Glomerular endothelial cell (primary cell): ENCODE measurements around the gene HSPBP1. TPM values are rescaled to one million over a fixed set of nuclear protein-coding genes. Genes with fewer than 3 reads are reported as not detected.

Experiments
- DNase-seq: peaks from one replicate; pipeline ENCODE4 v3.0.0-alpha.2; 2011; ENCODE audit warnings: low read depth, low spot score; ENCODE audit errors: extremely low read depth
- total RNA-seq: library from RNA; depleted of rRNA; stranded (reverse); fragments of >200 nt; gene quantifications from 2 replicates; pipeline ENCODE4 v1.2.3, GENCODE V29; 2015

The HSPBP1 gene
- total RNA-seq, 1 donor from 2014 or later = 30.5 TPM

GRCh38 chr19:55305983-55306562, 26.2 kb upstream of the HSPBP1 start:
- no peak for DNase-seq

- DNase-seq = no peak
Measured at GRCh38 chr19:55305491-55305890, 25.6 kb upstream of the HSPBP1 start.

- DNase-seq = no peak
Measured at GRCh38 chr19:55304980-55305379, 25.1 kb upstream of the HSPBP1 start.

GRCh38 chr19:55304279-55304978, 24.5 kb upstream of the HSPBP1 start:
- DNase-seq = no peak

GRCh38 chr19:55303477-55303876, 23.6 kb upstream of the HSPBP1 start:
- DNase-seq = no peak

- DNase-seq = no peak
Measured at GRCh38 chr19:55302318-55302703, 22.4 kb upstream of the HSPBP1 start.

GRCh38 chr19:55301459-55302317, 21.8 kb upstream of the HSPBP1 start:
- DNase-seq = no peak

GRCh38 chr19:55300886-55301458, 21.1 kb upstream of the HSPBP1 start:
- no peak for DNase-seq

GRCh38 chr19:55299991-55300390, 20.1 kb upstream of the HSPBP1 start:
- DNase-seq = no peak

GRCh38 chr19:55297267-55297666, 17.4 kb upstream of the HSPBP1 start:
- no peak for DNase-seq

- DNase-seq = no peak
Measured at GRCh38 chr19:55289117-55289796, 9.3 kb upstream of the HSPBP1 start.

GRCh38 chr19:55287361-55288079, 7.6 kb upstream of the HSPBP1 start:
- no peak for DNase-seq

GRCh38 chr19:55285229-55285890, 5.5 kb upstream of the HSPBP1 start:
- DNase-seq = no peak

- no peak for DNase-seq
Measured at GRCh38 chr19:55284405-55285058, 4.6 kb upstream of the HSPBP1 start.

- no peak for DNase-seq
Measured at GRCh38 chr19:55283548-55284377, 3.9 kb upstream of the HSPBP1 start, which contains the start of gene BRSK1. TSS of gene BRSK1 (plus strand) at chr19:55283997. CDS start at chr19:55284443, 446 bp downstream.

- no peak for DNase-seq
Measured at GRCh38 chr19:55279340-55279739, 570 bp downstream of the HSPBP1 start.

- no peak for DNase-seq
Measured at GRCh38 chr19:55278391-55279135, 1.3 kb downstream of the HSPBP1 start.
